ENCODE results near the gene PSMD14. TPM values are rescaled to one million over a fixed set of nuclear protein-coding genes. Genes with fewer than 3 reads are reported as not detected.

PSMD14 gene
- total RNA-seq, 3 donors from 2014 or later: 122 to 143 (median 133) TPM

Other genes with a start within 250 kb of the PSMD14 start
- 10 to 100 TPM; 42.7 to 61.2 (median 61.1) TPM for gene TANK, start 148.0 kb upstream of the PSMD14 start, total RNA-seq
- not detected for gene TBR1, start 107.9 kb downstream of the PSMD14 start, total RNA-seq